Neuron (in vitro differentiated cells): ENCODE results near the gene METRNL.

ENCODE experiments used
- H2AFZ ChIP-seq: one replicate; pipeline ENCODE4 v1.6.1; 2013; ENCODE audit warnings: low read depth, mild to moderate bottlenecking, inconsistent platforms, low read length, moderate library complexity
- H3K27me3 ChIP-seq: one replicate; pipeline ENCODE4 v1.6.1; 2013; ENCODE audit warnings: low read length; ENCODE audit not compliant: insufficient read depth
- H3K36me3 ChIP-seq: one replicate; pipeline ENCODE4 v1.6.1; 2013; ENCODE audit warnings: low read length; ENCODE audit not compliant: insufficient read depth
- H3K4me1 ChIP-seq: one replicate; pipeline ENCODE4 v1.6.1; 2013; ENCODE audit warnings: low read length; ENCODE audit not compliant: insufficient read depth
- H3K4me3 ChIP-seq: 2 replicates; pipeline ENCODE4 v1.5.1; 2013; ENCODE audit warnings: mild to moderate bottlenecking, low read length, moderate library complexity
- H3K9me3 ChIP-seq: one replicate; pipeline ENCODE4 v1.6.1; 2013; ENCODE audit warnings: low read length

METRNL gene

GRCh38 chr17:83082424-83082823 lies 3.0 kb downstream of the METRNL start:
- H3K27me3 ChIP-seq = peaks cover 9% of the 10 kb centered on the region
- no peak overlapping the region for H3K4me3 ChIP-seq

DNA sequence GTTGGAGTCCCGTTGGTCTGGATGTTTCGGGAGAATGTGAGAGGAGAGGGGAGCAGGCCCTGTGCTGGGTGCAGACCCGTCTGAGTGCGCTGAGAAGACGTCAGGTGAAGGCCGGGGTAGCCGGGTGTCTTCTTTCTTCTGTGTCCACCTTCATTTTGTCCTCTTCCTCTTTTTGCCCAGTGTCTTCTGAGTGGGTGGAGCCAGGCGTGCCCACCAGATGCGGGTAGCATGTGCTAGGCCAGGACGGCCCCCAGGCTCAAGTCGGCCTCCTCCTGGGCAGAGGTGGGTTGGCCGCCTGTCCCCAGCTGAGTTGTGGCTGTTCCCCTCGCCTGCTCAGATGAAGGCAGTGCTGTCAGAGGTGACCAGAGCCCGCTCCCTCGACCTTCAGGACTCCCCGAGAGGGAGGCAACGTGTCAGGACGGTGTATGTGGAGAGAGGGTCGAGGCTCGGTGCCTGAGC lies 3.5 kb downstream of the METRNL start:
- peaks cover 28% of the 10 kb centered on the region for H3K4me1 ChIP-seq
- H3K27me3 ChIP-seq = peaks cover 4% of the 10 kb centered on the region
- H3K4me3 ChIP-seq = no peak overlapping the region
- H3K36me3 ChIP-seq = peaks cover 6% of the 10 kb centered on the region
- H3K9me3 ChIP-seq = no peaks in the 10 kb centered on the region
- H2AFZ ChIP-seq = no peak overlapping the region

More at GRCh38 chr17:83082424-83082823, 3.0 kb downstream of the METRNL start:
- no peaks in the 10 kb centered on the region for H3K9me3 ChIP-seq
- peaks cover 2% of the 10 kb centered on the region for H3K36me3 ChIP-seq
- H3K4me1 ChIP-seq = peaks cover 28% of the 10 kb centered on the region
- H2AFZ ChIP-seq = no peak overlapping the region

DNA sequence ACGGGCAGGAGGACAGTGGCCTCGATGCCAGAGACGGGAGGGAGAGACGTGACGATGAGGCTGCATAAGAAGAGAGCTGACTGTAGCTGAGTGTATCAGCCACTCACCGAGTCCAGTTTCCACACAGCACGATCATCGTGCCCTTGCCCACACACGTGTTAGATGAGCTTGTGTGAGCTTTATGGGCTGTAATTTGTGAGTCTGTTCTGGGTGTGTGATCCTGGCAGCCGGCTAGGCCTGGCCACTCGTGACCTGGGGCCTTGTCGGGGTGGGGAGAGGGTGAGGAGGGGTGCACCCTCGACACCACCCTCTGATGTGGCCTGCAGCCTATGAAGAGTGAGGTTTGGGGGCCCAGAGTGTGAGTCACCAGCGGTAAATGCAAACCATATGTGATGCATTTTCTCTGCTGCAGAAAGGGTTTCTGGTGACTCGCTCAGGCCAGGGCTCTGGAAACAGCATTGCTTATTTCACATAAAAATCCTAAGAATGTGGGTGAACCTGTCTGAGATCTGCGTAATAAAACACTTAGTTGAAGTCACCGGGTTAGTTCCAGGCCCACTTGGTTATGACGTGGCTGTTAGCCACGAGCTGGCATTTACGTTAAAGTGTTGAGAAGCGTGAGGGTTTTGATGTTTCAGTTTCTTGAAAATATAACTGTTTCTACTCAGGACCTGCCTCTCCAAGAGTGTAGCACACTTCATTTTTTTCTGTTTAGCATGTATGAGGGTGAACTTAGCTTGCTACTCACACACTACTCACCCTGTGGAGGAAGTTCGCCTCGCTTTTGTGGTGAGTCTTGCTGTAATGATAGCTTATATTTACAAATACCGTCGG lies 4.2 kb downstream of the METRNL start:
- Histone ChIP-seq H3K27me3 (no peaks in the 10 kb centered on the region), H2AFZ (no peak overlapping the region), H3K36me3 (peaks cover 11% of the 10 kb centered on the region), H3K4me1 (peaks cover 23% of the 10 kb centered on the region), H3K4me3 (no peak overlapping the region), H3K9me3 (no peaks in the 10 kb centered on the region)

GRCh38 chr17:83084214-83084613 lies 4.8 kb downstream of the METRNL start:
- Histone ChIP-seq H3K4me3 (no peak overlapping the region), H2AFZ (no peak overlapping the region)

DNA sequence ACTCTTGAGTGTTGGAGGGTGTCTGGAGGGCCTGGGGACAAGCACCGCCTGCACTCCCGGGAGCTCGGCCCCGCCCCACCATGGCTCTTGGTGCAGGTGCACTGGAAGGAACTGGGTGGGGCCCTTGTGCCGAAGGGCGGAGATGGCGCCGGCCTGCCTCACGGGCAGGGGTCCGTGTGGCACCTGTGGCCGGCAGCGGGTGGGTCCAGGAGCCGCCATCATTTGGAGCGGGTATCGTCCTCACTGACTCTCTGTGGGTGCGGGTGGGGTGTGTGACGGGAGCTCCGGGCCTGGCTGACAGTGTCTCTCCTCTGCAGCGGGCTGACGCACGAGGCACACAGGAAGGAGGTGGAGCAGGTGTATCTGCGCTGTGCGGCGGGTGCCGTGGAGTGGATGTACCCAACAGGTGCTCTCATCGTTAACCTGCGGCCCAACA lies 5.2 kb downstream of the METRNL start:
- Histone ChIP-seq H3K9me3 (no peaks in the 10 kb centered on the region), H3K4me3 (no peak overlapping the region), H3K4me1 (peaks cover 19% of the 10 kb centered on the region), H3K27me3 (no peaks in the 10 kb centered on the region), H2AFZ (no peak overlapping the region), H3K36me3 (peaks cover 11% of the 10 kb centered on the region)

More at GRCh38 chr17:83084214-83084613, 4.8 kb downstream of the METRNL start:
- no peaks in the 10 kb centered on the region for H3K9me3 ChIP-seq
- H3K4me1 ChIP-seq = peaks cover 19% of the 10 kb centered on the region
- H3K27me3 ChIP-seq = no peaks in the 10 kb centered on the region
- peaks cover 11% of the 10 kb centered on the region for H3K36me3 ChIP-seq

DNA sequence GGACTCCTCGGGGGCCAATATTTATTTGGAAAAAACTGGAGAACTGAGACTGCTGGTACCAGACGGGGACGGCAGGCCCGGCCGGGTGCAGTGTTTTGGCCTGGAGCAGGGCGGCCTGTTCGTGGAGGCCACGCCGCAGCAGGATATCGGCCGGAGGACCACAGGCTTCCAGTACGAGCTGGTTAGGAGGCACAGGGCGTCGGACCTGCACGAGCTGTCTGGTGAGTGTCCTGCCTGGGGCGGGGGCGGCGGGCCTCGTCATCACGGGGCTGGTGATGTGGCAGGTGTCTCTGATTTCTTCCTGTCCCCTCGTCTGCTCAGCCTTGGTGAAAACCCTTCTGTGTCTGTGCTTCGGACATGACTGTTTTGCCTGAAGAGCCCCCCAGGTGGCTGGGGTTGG lies 5.7 kb downstream of the METRNL start:
- H3K36me3 ChIP-seq = peaks cover 11% of the 10 kb centered on the region
- H3K27me3 ChIP-seq = no peaks in the 10 kb centered on the region
- H3K4me1 ChIP-seq = peaks cover 19% of the 10 kb centered on the region
- H2AFZ ChIP-seq = no peak overlapping the region
- H3K4me3 ChIP-seq = no peak overlapping the region
- H3K9me3 ChIP-seq = no peaks in the 10 kb centered on the region

DNA sequence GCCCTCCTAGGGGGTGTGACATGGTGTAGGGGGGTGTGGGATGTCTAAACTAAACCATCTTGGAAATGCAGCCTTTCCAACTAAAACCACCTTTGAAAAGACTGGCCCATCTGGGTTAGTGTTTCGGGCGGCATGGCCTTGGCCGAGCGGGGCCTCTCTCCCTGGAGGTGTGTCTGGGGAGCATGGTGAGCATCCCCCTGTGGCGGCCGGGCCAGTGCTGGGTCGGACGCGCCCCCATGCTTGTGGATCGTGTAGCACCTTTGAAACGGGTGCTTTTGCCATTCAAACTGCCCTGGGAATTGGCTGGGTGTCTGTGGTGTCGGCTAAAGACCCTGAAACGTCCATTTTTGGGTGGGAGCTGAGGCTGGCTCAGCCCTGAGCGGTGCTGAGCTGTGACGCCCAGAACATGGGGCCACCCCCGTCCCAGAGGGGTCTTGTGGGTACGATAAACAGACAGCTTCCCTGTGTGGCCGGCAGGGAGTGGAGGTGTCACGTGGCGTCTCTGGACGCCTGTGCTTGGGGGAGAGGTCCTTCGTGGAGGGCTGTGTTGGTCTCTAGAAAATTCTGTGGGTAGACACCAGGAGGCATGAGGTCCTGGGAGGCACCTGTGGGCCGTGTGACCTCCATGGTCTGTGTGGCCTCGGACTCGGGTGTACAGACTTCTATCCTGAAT lies 6.3 kb downstream of the METRNL start:
- H3K4me3 ChIP-seq = no peak overlapping the region
- peaks cover 19% of the 10 kb centered on the region for H3K4me1 ChIP-seq
- no peaks in the 10 kb centered on the region for H3K27me3 ChIP-seq
- H3K36me3 ChIP-seq = peaks cover 11% of the 10 kb centered on the region
- H3K9me3 ChIP-seq = no peaks in the 10 kb centered on the region
- H2AFZ ChIP-seq = no peak overlapping the region

DNA sequence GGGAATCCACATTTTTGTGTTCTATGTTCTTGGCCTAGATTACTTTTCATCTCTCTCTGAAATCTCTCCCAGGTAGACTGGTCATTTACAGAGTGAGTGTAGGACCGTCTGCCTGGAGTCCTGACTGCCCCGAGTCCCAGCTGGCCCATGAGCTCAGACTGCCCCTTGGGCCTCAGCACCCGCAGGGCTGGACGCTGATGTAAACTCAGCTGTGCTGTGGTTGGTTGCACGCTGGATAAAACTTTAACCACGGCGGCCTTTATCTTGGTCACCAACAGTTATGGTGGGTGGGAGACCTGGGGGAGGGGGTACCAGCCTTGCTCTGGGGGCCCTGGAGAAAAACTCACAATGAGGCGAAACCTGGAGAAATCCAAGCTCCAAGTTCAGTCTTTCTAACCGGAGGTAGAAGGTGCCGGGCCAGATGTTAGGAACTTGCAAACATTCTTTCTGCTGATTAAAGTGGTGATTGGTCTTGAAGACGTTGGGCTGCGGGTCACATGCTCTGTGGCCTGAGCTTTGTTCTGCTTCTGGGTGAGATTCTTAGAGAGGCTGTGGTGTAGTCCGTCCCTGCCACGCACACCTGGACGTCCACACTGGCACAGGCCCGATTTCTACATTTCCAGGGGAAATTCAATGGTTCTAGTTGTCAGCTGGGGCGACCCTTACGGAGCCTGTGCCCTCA lies 6.9 kb downstream of the METRNL start:
- H3K4me1 ChIP-seq = peaks cover 16% of the 10 kb centered on the region
- H3K36me3 ChIP-seq = peaks cover 11% of the 10 kb centered on the region
- H3K4me3 ChIP-seq = no peak overlapping the region
- H3K9me3 ChIP-seq = no peaks in the 10 kb centered on the region
- no peak overlapping the region for H2AFZ ChIP-seq
- no peaks in the 10 kb centered on the region for H3K27me3 ChIP-seq

- Histone ChIP-seq H3K4me1 (peaks cover 10% of the 10 kb centered on the region), H3K9me3 (no peaks in the 10 kb centered on the region), H3K36me3 (peaks cover 11% of the 10 kb centered on the region), H3K4me3 (no peak overlapping the region), H3K27me3 (no peaks in the 10 kb centered on the region), H2AFZ (no peak overlapping the region)
These were observed 7.7 kb downstream of the METRNL start for GRCh38 chr17:83086907-83087787.

GRCh38 chr17:83087788-83088360 lies 8.5 kb downstream of the METRNL start:
- Histone ChIP-seq H2AFZ (no peak overlapping the region), H3K9me3 (no peaks in the 10 kb centered on the region), H3K36me3 (peaks cover 14% of the 10 kb centered on the region), H3K4me3 (no peak overlapping the region), H3K4me1 (peaks cover 10% of the 10 kb centered on the region), H3K27me3 (no peaks in the 10 kb centered on the region)

- H3K4me3 ChIP-seq = no peak overlapping the region
- no peaks in the 10 kb centered on the region for H3K27me3 ChIP-seq
- peaks cover 6% of the 10 kb centered on the region for H3K4me1 ChIP-seq
- no peaks in the 10 kb centered on the region for H3K9me3 ChIP-seq
- H3K36me3 ChIP-seq = peaks cover 20% of the 10 kb centered on the region
- no peak overlapping the region for H2AFZ ChIP-seq
These were observed 9.0 kb downstream of the METRNL start for GRCh38 chr17:83088451-83088850.

DNA sequence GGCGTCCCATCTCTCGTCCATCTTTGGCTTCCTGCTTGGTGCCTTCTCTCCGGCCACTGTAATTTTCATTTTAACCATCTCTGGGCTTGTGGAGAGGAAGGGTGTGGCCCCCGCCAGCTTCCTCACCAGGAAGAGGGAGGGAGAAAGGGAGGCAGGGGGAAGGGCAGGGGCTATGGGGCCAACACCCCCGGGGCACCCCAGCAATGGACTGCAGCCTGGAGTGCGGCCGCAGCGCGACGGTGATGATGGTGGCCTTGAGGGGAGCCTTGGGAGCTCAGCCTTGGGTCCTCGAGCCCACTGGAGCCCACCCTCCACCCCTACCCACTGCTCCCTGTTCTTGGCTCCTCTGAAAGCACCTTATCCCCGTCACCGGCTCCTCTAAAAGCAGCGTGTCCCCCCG lies 9.5 kb downstream of the METRNL start:
- H3K9me3 ChIP-seq = peaks cover under 1% of the 10 kb centered on the region
- H3K27me3 ChIP-seq = no peaks in the 10 kb centered on the region
- H2AFZ ChIP-seq = no peak overlapping the region
- H3K4me3 ChIP-seq = no peak overlapping the region
- H3K36me3 ChIP-seq = peaks cover 24% of the 10 kb centered on the region
- H3K4me1 ChIP-seq = peaks cover 2% of the 10 kb centered on the region
